SK-N-SH (cell line): ENCODE measurements around the gene RPS6KB2. TPM values are rescaled to one million over a fixed set of nuclear protein-coding genes. Genes with fewer than 3 reads are reported as not detected.

ENCODE experiments used
- CTCF ChIA-PET: fragments of 300-600, 350-600 bp; formaldehyde crosslinking; extraction: SDS; loops from one replicate; lab custom pipeline; 2021; lab: Yijun Ruan, JAX
- POLR2A ChIA-PET: fragments of 350-600 bp; sonication (Branson Sonifier 250); formaldehyde crosslinking; extraction: SDS; loops from one replicate; lab custom pipeline; 2020; ENCODE audit warnings: antibody characterized with exemption, inconsistent platforms; lab: Yijun Ruan, JAX
- DNase-seq: peaks from one replicate; pipeline ENCODE4 v3.0.0; 2012
- H2AFZ ChIP-seq: fragments of 200-600 bp; sonication (generic); 2 replicates; pipeline ENCODE4 v1.8.1; 2016; ENCODE audit warnings: antibody characterized with exemption, mild to moderate bottlenecking, low read depth
- H3F3A ChIP-seq: fragments of 200-600 bp; sonication (generic); replicated peaks from 2 replicates; pipeline ENCODE3; 2016; ENCODE audit warnings: antibody characterized with exemption, mild to moderate bottlenecking; ENCODE audit not compliant: insufficient read depth
- H3K27ac ChIP-seq, 2 experiments: fragments of 200-500 bp in 1 of 2; fragments of 200-600 bp in 1 of 2; sonication (Bioruptor generic) in 1 of 2; sonication (generic), shearing (Covaris generic) in 1 of 2; 2 replicates each; pipeline versions ENCODE4 v1.5.1 to v1.6.1; 2014 to 2016; ENCODE audit warnings: low read depth in 2 of 2, inconsistent platforms in 1 of 2, low read length in 1 of 2, mild to moderate bottlenecking in 1 of 2, mixed read lengths in 1 of 2
- H3K27me3 ChIP-seq: fragments of 200-600 bp; sonication (generic), shearing (Covaris generic); 2 replicates; pipeline ENCODE4 v1.6.1; 2016; ENCODE audit warnings: mixed run types; ENCODE audit not compliant: insufficient read depth
- H3K36me3 ChIP-seq, 2 experiments: fragments of 200-500 bp in 1 of 2; fragments of 200-600 bp in 1 of 2; sonication (Bioruptor generic) in 1 of 2; sonication (generic) in 1 of 2; replicated peaks in 1 of 2; 2 replicates each; pipeline versions ENCODE3 to v1.5.1; 2014 to 2016; ENCODE audit warnings: low read length in 1 of 2, mild to moderate bottlenecking in 1 of 2; ENCODE audit not compliant: insufficient read depth in 2 of 2, control insufficient read depth in 1 of 2
- H3K4me1 ChIP-seq, 2 experiments: fragments of 200-500 bp in 1 of 2; fragments of 200-600 bp in 1 of 2; sonication (Bioruptor generic) in 1 of 2; sonication (generic), shearing (Covaris generic) in 1 of 2; 2 replicates each; pipeline versions ENCODE4 v1.5.1 to v1.6.1; 2014 to 2016; ENCODE audit warnings: low read depth in 1 of 2, low read length in 1 of 2, mixed run types in 1 of 2; ENCODE audit not compliant: insufficient read depth in 2 of 2, control insufficient read depth in 1 of 2
- H3K4me2 ChIP-seq: fragments of 200-600 bp; sonication (generic), shearing (Covaris generic); 2 replicates; pipeline ENCODE4 v1.6.1; 2017; ENCODE audit warnings: mixed run types
- H3K4me3 ChIP-seq, 2 experiments: fragments of 200-500 bp in 1 of 2; fragments of 200-600 bp in 1 of 2; sonication (Bioruptor generic) in 1 of 2; sonication (generic), shearing (Covaris generic) in 1 of 2; 2 replicates each; pipeline versions ENCODE4 v1.5.1 to v1.8.1; 2014 to 2016; ENCODE audit warnings: low read depth in 2 of 2, inconsistent platforms in 1 of 2, low read length in 1 of 2, mild to moderate bottlenecking in 1 of 2, mixed read lengths in 1 of 2, moderate library complexity in 1 of 2
- H3K79me2 ChIP-seq: fragments of 200-600 bp; sonication (generic); 2 replicates; pipeline ENCODE4 v1.8.1; 2017; ENCODE audit warnings: mild to moderate bottlenecking; ENCODE audit not compliant: insufficient read depth
- H3K9ac ChIP-seq: fragments of 200-600 bp; sonication (generic); 2 replicates; pipeline ENCODE4 v1.6.1; 2017; ENCODE audit warnings: mixed run types
- H3K9me2 ChIP-seq: fragments of 200-600 bp; sonication (generic); 2 replicates; pipeline ENCODE4 v1.6.1; 2017; ENCODE audit warnings: mixed run types
- H3K9me3 ChIP-seq: fragments of 200-600 bp; sonication (generic); 2 replicates; pipeline ENCODE4 v1.6.1; 2017; ENCODE audit warnings: mixed run types, mild to moderate bottlenecking, moderate library complexity
- H4K20me1 ChIP-seq: fragments of 200-600 bp; sonication (generic); 2 replicates; pipeline ENCODE4 v1.6.1; 2017; ENCODE audit warnings: mild to moderate bottlenecking, mixed run types; ENCODE audit not compliant: insufficient read depth
- CHD2 ChIP-seq: fragments of 150-350 bp; IDR thresholded peaks from 2 replicates; pipeline ENCODE4 v1.6.1; 2018; ENCODE audit warnings: low read length; ENCODE audit not compliant: partially characterized antibody
- FOSL2 ChIP-seq: IDR thresholded peaks from 2 replicates; pipeline ENCODE4 v1.4.0; 2012; ENCODE audit warnings: low read depth, mild to moderate bottlenecking, moderate library complexity, borderline replicate concordance
- GABPA ChIP-seq: IDR thresholded peaks from 2 replicates; pipeline ENCODE4 v1.4.0; 2012; ENCODE audit warnings: low read depth, mild to moderate bottlenecking
- GATA2 ChIP-seq: sonication (generic); formaldehyde crosslinking; IDR thresholded peaks from 2 replicates; pipeline ENCODE4 v1.5.0; 2020; ENCODE audit warnings: mild to moderate bottlenecking, missing genetic modification reagents
- JUND ChIP-seq: IDR thresholded peaks from 2 replicates; pipeline ENCODE4 v1.4.0; 2012
- MAX ChIP-seq: IDR thresholded peaks from 2 replicates; pipeline ENCODE4 v1.4.0; 2012; ENCODE audit warnings: low read depth
- MEF2A ChIP-seq: IDR thresholded peaks from 2 replicates; pipeline ENCODE4 v1.4.0; 2012; ENCODE audit warnings: low read depth, borderline replicate concordance
- MXI1 ChIP-seq: IDR thresholded peaks from 2 replicates; pipeline ENCODE4 v1.6.1; 2012; ENCODE audit warnings: mild to moderate bottlenecking, low read depth, low read length, improper control_type of control experiment
- NFIC ChIP-seq: IDR thresholded peaks from 2 replicates; pipeline ENCODE4 v1.4.0; 2012; ENCODE audit warnings: borderline replicate concordance
- NRF1 ChIP-seq: IDR thresholded peaks from 2 replicates; pipeline ENCODE4 v1.6.1; 2012; ENCODE audit warnings: low read depth, mild to moderate bottlenecking, low read length
- PBX3 ChIP-seq: IDR thresholded peaks from 2 replicates; pipeline ENCODE4; 2012
- POLR2AphosphoS5 ChIP-seq: IDR thresholded peaks from 2 replicates; pipeline ENCODE4 v1.6.1; 2012; ENCODE audit warnings: low read depth, low read length
- RAD21 ChIP-seq: IDR thresholded peaks from 2 replicates; pipeline ENCODE4 v1.6.1; 2012; ENCODE audit warnings: mild to moderate bottlenecking, low read length
- RCOR1 ChIP-seq: fragments of 150-350 bp; IDR thresholded peaks from 2 replicates; pipeline ENCODE4 v1.6.1; 2017; ENCODE audit warnings: antibody characterized with exemption, low read length
- RFX5 ChIP-seq: IDR thresholded peaks from 2 replicates; pipeline ENCODE4 v1.6.1; 2012; ENCODE audit warnings: mild to moderate bottlenecking, improper control_type of control experiment, low read length
- RXRA ChIP-seq: IDR thresholded peaks from 2 replicates; pipeline ENCODE4 v1.4.0; 2012; ENCODE audit warnings: low read depth, mild to moderate bottlenecking, borderline replicate concordance
- SIN3A ChIP-seq: IDR thresholded peaks from 2 replicates; pipeline ENCODE4 v1.6.1; 2012; ENCODE audit warnings: low read depth, mild to moderate bottlenecking, low read length, moderate library complexity, borderline replicate concordance
- SMC3 ChIP-seq: IDR thresholded peaks from 2 replicates; pipeline ENCODE4 v1.6.1; 2012; ENCODE audit warnings: low read depth, low read length, improper control_type of control experiment
- TAF1 ChIP-seq: IDR thresholded peaks from 2 replicates; pipeline ENCODE4 v1.6.1; 2012; ENCODE audit warnings: low read depth, mild to moderate bottlenecking, low read length, moderate library complexity, borderline replicate concordance
- TCF12 ChIP-seq: IDR thresholded peaks from 2 replicates; pipeline ENCODE4 v1.4.0; 2012
- TEAD4 ChIP-seq: IDR thresholded peaks from 2 replicates; pipeline ENCODE4 v1.4.0; 2012; ENCODE audit warnings: mild to moderate bottlenecking, borderline replicate concordance; ENCODE audit not compliant: insufficient read depth
- USF1 ChIP-seq: IDR thresholded peaks from 2 replicates; pipeline ENCODE4 v1.4.0; 2012; ENCODE audit warnings: low read depth, borderline replicate concordance
- YY1 ChIP-seq: IDR thresholded peaks from 2 replicates; pipeline ENCODE4 v1.4.0; 2012; ENCODE audit warnings: low read depth, mild to moderate bottlenecking
- ZBTB33 ChIP-seq: IDR thresholded peaks from 2 replicates; pipeline ENCODE4 v1.4.0; 2012; ENCODE audit warnings: low read depth, borderline replicate concordance
- WGBS: methylation state at CpG from one replicate; pipeline ENCODE4 v1.1.6; 2017; ENCODE audit warnings: low lambda C conversion rate; 5-methylcytosine and 5-hydroxymethylcytosine counted together
- polyA plus RNA-seq, 3 experiments: library from polyadenylated mRNA; depleted of rRNA; stranded (reverse); fragments of >200 nt; gene quantifications; 2 replicates each; pipeline ENCODE4 v1.2.3, GENCODE V29; 2012

RPS6KB2 gene
- polyA plus RNA-seq, 1 of the 3 experiments (the other 2 are of a cell fraction) = 52.0 TPM

GRCh38 chr11:67392183-67392715 lies 36.0 kb upstream of the RPS6KB2 start:
- DNase-seq = no peak
- Histone ChIP-seq H3K9ac (peak overlapping the region; percentile 97), H3K9me2 (no peaks in the 10 kb centered on the region), H3K27ac (peak overlapping the region in 1 of 2 experiments; percentile 27; a peak in 2 of 4 replicates), H2AFZ (peak overlapping the region; percentile 68; the same call in 1 of the 2 replicates), H3K36me3 (peaks cover 0 to 1% of the 10 kb centered on the region in 2 experiments), H3F3A (peaks cover 14% of the 10 kb centered on the region), H3K4me3 (peak overlapping the region; percentile 76 to 98), H3K9me3 (no peaks in the 10 kb centered on the region), H3K4me2 (peak overlapping the region; percentile 99), H4K20me1 (no peaks in the 10 kb centered on the region), H3K4me1 (peaks cover 0 to 13% of the 10 kb centered on the region in 2 experiments; a peak in 1 of 4 replicates), H3K79me2 (peaks cover 23% of the 10 kb centered on the region), H3K27me3 (no peaks in the 10 kb centered on the region)
- no peak for TF ChIP-seq NFIC
- TF ChIP-seq RCOR1 = no peak
- TF ChIP-seq TAF1 = no peak
- no peak for TF ChIP-seq CHD2
- TF ChIP-seq RXRA = no peak
- TF ChIP-seq MXI1 = no peak
- TF ChIP-seq POLR2AphosphoS5 = no peak
- no peak for TF ChIP-seq MEF2A
- no peak for TF ChIP-seq FOSL2
- no peak for TF ChIP-seq GATA2 (CRISPR knock-in tag)
- no peak for TF ChIP-seq USF1
- TF ChIP-seq RFX5 = no peak
- no peak for TF ChIP-seq SMC3
- ChIA-PET POLR2A (interaction anchor here (0.8 to 2.6 kb wide), 13 partner anchors 9 to 130 kb away, joined by 3 to 32 read pairs (median 4); partner anchors contain the start of genes AIP, CLCF1, POLD4 and PPP1CA), CTCF (interaction anchor here (0.9 to 2.7 kb wide), 17 partner anchors 10 to 225 kb away, joined by 3 to 53 read pairs (median 4); partner anchors contain the start of genes CLCF1 and PPP1CA)
- whole genome bisulfite sequencing = 16% methylated on average over 28 of the region's 31 CpGs

- Histone ChIP-seq H3K27ac (no peak overlapping the region), H3K4me3 (no peak overlapping the region), H3K27me3 (no peaks in the 10 kb centered on the region), H3K4me1 (peaks cover 0 to 13% of the 10 kb centered on the region in 2 experiments; a peak in 1 of 4 replicates), H3K9me3 (no peaks in the 10 kb centered on the region), H3K9me2 (no peaks in the 10 kb centered on the region), H3K36me3 (peaks cover 8 to 13% of the 10 kb centered on the region in 2 experiments), H3K4me2 (no peak overlapping the region), H3K79me2 (peaks cover 23% of the 10 kb centered on the region), H3K9ac (no peak overlapping the region), H3F3A (peaks cover 18% of the 10 kb centered on the region), H4K20me1 (no peaks in the 10 kb centered on the region), H2AFZ (no peak overlapping the region)
- no peak for DNase-seq
- WGBS = 92% methylated on average over 6 of the region's 18 CpGs
- TF ChIP-seq TEAD4 (no peak), YY1 (no peak), RAD21 (no peak), NRF1 (no peak), ZBTB33 (no peak), JUND (no peak), MAX (no peak), RXRA (no peak), SIN3A (no peak), GATA2 (CRISPR knock-in tag) (no peak), USF1 (no peak), RFX5 (no peak), PBX3 (no peak), FOSL2 (no peak), GABPA (no peak), TCF12 (no peak)
- POLR2A ChIA-PET = no interaction called here
- CTCF ChIA-PET = interaction anchor here (2.5 kb wide), 1 partner anchor 11 kb away, joined by 6 read pairs; no protein-coding TSS in a partner anchor
Measured at GRCh38 chr11:67393437-67393836, 34.9 kb upstream of the RPS6KB2 start.
